ENCODE data around the gene RASA4B. TPM values are rescaled to one million over a fixed set of nuclear protein-coding genes. Genes with fewer than 3 reads are reported as not detected.
A peak's percentile ranks its signal among the peaks of the same experiment; 100 is the strongest.

RASA4B gene
- total and polyA plus RNA-seq, 9 of the 15 experiments (the other 6 are each of a cell fraction or from before 2014, with no cell fraction given) = 0.01 to 2.9 (median 1.5) TPM; not detected in 1

DNA sequence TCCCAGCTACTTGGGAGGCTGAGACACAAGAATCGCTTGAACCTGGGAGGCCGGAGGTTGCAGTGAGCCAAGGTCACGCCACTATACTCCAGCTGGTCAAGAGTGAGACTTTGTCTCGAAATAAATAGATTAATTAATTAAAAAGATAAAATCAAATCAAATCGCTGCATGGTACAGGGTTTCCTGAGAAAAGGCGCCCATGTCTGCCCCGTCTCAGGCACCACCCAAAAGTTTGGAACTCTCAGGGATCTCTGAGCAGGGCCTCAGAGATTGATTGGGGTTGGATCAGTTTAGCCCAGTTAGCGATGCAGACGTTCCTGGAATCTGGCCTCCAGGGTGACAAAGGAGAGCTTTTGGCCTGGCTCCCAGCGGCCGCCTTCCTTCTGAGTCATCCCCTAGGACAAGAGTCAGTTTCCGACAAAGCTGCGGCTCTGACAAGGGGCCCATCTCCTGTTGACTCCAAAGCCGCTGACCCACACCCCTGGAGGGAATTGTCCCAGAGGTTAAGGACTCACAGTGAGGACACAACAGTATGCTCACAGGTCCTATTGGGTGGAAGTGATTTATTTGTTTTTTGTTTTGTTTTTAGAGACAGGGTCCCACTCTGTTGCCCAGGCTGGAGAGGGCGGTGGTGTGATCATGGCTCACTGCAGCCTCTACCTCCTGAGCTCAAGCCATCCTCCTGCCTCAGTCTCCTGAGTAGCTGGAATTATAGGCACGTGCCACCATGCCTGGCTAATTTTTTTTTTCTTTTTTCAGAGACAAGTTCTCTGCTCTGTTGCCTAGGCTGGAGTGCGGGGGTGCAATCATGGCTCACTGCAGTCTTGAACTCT, 77.4 kb downstream of the RASA4B start (continued):
- TF ChIP-seq TAF9B (IDR thresholded peaks at IDR 0.05; ENCODE audit: partially characterized antibody) (no peak), ILK (tag; IDR thresholded peaks at IDR 0.05; ENCODE audit: borderline replicate concordance, low read depth) (no peak), MIER1 (IDR thresholded peaks at IDR 0.05; ENCODE audit: low read depth) (no peak), EHMT2 (IDR thresholded peaks at IDR 0.05) (no peak), MCM5 (IDR thresholded peaks at IDR 0.05; ENCODE audit: low read depth) (no peak), ZEB2 (IDR thresholded peaks at IDR 0.05) (no peak), POLR2AphosphoS5 (IDR thresholded peaks at IDR 0.05; ENCODE audit: control insufficient read depth, insufficient read depth, low read depth, low read length) (no peak), ELF4 (CRISPR knock-in tag; IDR thresholded peaks at IDR 0.05) (no peak), TCF3 (CRISPR knock-in tag; IDR thresholded peaks at IDR 0.05) (peak; percentile 40; the same call in 1 of the 2 replicates), COPS2 (conservative IDR thresholded peaks at IDR 0.05) (no peak), MEF2A (IDR thresholded peaks at IDR 0.05; ENCODE audit: control insufficient read depth, low read depth, low read length) (no peak), CAMTA2 (CRISPR knock-in tag; conservative IDR thresholded peaks at IDR 0.05) (no peak), TEAD1 (CRISPR knock-in tag; IDR thresholded peaks at IDR 0.05) (no peak), CBX3 (IDR thresholded peaks at IDR 0.05; ENCODE audit: borderline replicate concordance in 1 of 2, low read length in 2 of 2) (no peak), ZNF253 (CRISPR knock-in tag; conservative IDR thresholded peaks at IDR 0.05) (no peak)
- TF ChIP-seq, protein P1, sequence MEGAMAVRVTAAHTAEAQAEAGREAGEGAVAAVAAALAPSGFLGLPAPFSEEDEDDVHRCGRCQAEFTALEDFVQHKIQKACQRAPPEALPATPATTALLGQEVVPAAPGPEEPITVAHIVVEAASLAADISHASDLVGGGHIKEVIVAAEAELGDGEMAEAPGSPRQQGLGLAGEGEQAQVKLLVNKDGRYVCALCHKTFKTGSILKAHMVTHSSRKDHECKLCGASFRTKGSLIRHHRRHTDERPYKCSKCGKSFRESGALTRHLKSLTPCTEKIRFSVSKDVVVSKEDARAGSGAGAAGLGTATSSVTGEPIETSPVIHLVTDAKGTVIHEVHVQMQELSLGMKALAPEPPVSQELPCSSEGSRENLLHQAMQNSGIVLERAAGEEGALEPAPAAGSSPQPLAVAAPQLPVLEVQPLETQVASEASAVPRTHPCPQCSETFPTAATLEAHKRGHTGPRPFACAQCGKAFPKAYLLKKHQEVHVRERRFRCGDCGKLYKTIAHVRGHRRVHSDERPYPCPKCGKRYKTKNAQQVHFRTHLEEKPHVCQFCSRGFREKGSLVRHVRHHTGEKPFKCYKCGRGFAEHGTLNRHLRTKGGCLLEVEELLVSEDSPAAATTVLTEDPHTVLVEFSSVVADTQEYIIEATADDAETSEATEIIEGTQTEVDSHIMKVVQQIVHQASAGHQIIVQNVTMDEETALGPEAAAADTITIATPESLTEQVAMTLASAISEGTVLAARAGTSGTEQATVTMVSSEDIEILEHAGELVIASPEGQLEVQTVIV (CRISPR knock-in tag; IDR thresholded peaks at IDR 0.05; ENCODE audit: borderline replicate concordance) = no peak
- TF ChIP-seq, protein P2, sequence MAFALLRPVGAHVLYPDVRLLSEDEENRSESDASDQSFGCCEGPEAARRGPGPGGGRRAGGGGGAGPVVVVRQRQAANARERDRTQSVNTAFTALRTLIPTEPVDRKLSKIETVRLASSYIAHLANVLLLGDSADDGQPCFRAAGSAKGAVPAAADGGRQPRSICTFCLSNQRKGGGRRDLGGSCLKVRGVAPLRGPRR (CRISPR knock-in tag; IDR thresholded peaks at IDR 0.05) = no peak
- TF ChIP-seq, protein P3, sequence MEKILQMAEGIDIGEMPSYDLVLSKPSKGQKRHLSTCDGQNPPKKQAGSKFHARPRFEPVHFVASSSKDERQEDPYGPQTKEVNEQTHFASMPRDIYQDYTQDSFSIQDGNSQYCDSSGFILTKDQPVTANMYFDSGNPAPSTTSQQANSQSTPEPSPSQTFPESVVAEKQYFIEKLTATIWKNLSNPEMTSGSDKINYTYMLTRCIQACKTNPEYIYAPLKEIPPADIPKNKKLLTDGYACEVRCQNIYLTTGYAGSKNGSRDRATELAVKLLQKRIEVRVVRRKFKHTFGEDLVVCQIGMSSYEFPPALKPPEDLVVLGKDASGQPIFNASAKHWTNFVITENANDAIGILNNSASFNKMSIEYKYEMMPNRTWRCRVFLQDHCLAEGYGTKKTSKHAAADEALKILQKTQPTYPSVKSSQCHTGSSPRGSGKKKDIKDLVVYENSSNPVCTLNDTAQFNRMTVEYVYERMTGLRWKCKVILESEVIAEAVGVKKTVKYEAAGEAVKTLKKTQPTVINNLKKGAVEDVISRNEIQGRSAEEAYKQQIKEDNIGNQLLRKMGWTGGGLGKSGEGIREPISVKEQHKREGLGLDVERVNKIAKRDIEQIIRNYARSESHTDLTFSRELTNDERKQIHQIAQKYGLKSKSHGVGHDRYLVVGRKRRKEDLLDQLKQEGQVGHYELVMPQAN (IDR thresholded peaks at IDR 0.05; ENCODE audit: borderline replicate concordance) = 0 out of 2 replicates have a peak, but pooled peaks have one; percentile 38
- TF ChIP-seq, protein P4, sequence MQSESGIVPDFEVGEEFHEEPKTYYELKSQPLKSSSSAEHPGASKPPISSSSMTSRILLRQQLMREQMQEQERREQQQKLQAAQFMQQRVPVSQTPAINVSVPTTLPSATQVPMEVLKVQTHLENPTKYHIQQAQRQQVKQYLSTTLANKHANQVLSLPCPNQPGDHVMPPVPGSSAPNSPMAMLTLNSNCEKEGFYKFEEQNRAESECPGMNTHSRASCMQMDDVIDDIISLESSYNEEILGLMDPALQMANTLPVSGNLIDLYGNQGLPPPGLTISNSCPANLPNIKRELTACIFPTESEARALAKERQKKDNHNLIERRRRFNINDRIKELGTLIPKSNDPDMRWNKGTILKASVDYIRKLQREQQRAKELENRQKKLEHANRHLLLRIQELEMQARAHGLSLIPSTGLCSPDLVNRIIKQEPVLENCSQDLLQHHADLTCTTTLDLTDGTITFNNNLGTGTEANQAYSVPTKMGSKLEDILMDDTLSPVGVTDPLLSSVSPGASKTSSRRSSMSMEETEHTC (IDR thresholded peaks at IDR 0.05) = no peak
